Inferior parietal cortex (tissue), 1 donor: ENCODE measurements around the gene FAAP100.

Source experiments
- DNase-seq: peaks from one replicate; pipeline ENCODE4 v3.0.0-alpha.2; 2016; ENCODE audit errors: extremely low spot score

FAAP100 gene

DNA sequence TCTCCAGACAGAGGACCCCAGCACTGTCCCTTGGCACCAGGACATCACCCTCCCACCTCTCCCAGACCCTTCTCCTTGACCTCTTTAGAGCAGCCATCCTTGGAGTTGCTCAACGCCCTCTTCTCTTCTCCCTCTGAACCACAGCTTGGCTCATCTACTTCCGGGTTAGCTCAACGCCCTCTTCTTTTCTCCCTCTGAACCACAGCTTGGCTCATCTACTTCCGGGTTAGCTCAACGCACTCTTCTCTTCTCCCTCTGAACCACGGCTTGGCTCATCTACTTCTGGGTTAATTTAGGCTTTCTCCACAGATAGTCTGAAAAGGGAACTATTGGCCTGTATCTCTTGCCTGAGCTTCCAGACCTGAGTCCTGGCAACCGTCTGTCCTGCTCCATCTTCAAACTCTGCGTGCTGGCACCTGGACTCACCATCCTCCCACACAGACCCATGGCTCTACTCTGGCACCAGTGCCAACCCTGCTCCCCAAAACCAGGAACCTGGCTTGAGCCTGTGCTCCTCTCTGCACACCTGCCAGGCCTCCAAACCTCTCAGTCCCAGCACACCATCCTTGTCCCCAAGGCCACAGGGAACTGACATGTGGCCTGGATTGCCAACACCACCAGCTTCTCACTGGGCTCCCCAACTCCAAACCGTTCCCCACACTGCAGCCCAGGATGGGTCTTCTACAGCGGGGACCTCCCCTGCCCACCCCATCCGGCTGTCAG lies 25.3 kb upstream of the FAAP100 start:
- no peak for DNase-seq

DNA sequence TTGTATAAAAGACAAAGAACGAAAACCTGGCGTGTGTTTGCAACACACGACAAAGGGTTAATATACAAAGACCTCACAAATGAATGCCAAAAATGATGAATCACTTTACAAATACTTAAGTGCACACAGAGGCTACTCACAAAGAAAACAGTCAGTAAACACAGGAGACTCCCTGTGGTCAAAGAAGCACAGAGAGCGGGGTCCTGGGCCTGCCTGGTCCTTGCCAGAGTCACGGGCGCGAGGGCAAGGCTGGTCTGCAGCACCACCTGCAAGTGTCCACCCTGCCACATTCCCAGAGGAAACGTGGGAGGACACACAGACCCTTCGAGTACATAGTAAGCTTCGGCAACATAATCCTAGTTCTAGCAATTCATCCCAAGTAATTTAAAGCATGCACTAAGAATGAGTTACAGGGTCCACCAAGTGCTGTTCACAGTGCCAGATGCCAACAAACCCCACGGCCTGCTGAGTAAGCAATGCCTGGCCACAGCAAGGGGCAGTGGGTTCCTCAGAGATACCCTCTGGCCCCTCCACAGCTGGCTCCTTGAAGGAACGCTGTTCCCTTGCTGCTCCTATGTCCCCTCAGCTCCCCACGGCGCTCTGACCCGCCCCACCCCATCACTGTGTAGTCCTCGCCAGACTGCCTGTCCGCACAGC lies 24.6 kb upstream of the FAAP100 start:
- DNase-seq = no peak

DNA sequence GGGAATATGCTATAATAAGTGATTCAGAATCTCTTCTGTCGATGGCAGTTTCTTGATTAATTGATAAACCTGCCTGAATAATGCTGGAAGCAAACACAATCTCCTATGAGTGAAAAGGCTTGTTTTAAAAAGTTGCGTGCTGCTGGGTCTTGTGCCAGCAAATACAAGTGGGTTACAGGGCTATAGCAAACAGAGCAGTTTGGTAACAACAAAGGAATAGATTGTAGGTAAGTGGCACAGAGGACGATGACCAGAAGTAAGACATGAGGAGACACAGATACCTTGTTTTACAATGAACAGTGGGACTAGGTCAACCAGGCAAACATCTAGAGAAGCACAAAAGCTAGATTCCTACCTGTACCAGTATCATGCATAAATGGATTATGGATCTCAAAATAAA lies 23.7 kb upstream of the FAAP100 start:
- no peak for DNase-seq

GRCh38 chr17:81574643-81574956 lies 22.4 kb upstream of the FAAP100 start:
- DNase-seq = no peak

- DNase-seq = no peak
Observed at GRCh38 chr17:81573794-81574642, 21.9 kb upstream of the FAAP100 start.

- DNase-seq = no peak
Observed at GRCh38 chr17:81572563-81573168, 20.5 kb upstream of the FAAP100 start.

- DNase-seq = no peak
Observed at GRCh38 chr17:81570964-81571363, 18.8 kb upstream of the FAAP100 start.

GRCh38 chr17:81569986-81570514 lies 17.9 kb upstream of the FAAP100 start:
- DNase-seq = no peak

- no peak for DNase-seq
Observed at GRCh38 chr17:81568416-81568815, 16.3 kb upstream of the FAAP100 start.

DNA sequence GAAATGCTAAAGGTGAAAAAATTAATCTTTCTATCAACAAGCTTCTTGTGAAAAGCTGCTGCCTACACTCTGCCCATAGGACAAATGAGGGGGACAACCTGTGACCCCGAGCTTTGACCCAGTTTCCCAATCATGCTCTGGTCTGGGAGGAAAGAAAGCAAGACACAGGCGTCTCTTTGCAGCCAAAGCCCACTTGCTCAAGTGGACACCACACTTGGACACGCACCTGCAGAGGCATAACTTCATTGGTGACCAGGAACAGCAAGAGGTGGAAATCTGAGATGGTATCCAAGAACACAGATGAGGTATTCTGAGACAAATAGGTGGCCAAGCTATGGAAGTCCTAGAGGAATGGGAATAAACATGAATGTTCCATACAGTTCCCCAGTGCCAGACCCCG lies 15.0 kb upstream of the FAAP100 start:
- no peak for DNase-seq

GRCh38 chr17:81566461-81567126 lies 14.4 kb upstream of the FAAP100 start:
- no peak for DNase-seq

DNA sequence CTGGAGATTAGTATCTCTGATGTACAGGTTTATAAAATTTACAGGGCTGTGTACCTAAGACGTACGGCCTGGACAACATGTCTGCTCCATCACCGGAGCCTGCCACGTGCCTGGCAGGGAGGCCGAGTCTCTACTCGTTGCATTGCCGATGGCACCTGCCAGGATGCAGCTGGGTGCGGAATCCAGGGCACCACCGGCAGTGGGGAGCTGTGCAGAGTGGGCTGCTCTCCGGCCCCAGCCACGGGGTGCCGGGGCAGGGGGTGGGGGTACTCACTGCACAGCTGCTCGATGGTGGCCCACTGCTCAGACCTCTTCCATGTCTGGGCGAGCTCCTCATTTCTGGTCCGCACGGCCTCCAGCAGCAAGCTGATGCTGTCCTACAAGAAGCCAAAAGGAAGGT lies 13.1 kb upstream of the FAAP100 start:
- no peak for DNase-seq

DNA sequence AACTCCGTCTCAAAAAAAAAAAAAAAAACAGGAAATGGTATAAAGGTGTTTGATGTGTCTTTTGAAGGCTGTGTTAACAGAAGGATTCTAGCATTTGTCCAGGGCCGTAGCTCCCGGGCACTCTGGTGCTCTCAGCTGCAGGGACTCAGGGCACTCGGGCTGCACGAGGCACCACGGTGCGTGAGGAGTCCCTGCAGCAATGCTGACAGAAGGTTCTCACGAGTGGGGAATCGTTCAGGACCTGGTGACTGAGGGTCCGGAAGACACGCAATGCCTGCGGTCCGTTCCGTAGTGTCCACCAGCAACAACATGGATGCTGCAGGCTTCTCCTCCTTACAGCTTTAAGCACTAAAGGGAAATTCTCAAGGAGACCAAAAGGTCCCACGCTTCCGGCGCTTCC lies 12.6 kb upstream of the FAAP100 start:
- no peak for DNase-seq

DNA sequence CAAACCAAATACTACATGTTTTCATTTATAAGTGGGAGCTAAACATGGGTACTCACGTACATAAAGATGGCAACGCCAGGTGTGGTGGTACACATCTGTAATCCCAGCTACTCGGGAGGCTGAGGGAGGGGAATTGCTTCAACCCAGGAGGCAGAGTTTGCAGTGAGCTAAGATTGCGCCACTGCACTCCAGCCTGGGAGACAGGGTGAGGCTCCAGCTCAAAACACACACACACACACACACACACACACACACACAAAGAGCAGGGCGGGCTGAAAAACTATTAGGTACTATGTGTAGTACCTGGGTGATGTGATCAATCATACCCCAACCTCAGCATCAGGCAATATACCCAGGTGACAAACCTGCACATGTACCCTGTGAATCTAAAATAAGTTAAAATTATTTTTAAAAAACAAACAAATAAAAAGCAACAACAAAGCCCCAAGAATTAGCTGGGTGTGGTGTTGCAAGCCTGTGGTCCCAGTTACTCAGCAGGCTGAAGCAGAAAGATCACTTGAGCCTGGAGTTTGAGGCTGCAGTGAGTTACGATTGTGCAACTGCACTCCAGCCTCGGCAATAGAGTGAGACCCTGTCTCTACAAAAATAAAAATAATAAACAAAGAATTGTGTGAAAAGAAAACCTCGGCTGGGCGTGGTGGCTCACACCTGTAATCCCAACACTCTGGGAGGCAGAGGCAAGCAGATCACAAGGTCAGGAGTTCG lies 11.9 kb upstream of the FAAP100 start:
- DNase-seq = no peak

DNA sequence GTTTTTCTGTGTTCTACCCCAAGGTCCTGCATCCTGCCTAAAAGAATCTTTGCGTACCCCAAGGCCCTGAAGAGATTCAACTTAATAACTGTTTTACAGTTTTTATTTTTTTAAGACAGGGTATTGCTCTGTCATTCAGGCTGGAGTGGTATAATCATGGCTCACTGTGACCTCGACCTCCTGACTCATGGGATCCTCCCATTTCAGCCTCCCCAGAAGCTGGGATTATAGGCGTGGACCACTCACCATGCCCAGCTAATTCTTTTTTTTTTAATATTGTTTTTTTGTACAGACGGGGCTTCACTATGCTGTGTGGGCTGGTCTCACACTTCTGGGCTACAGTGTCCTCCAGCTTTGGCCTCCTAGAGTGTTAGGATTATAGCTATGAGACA lies 9.3 kb upstream of the FAAP100 start:
- no peak for DNase-seq

DNA sequence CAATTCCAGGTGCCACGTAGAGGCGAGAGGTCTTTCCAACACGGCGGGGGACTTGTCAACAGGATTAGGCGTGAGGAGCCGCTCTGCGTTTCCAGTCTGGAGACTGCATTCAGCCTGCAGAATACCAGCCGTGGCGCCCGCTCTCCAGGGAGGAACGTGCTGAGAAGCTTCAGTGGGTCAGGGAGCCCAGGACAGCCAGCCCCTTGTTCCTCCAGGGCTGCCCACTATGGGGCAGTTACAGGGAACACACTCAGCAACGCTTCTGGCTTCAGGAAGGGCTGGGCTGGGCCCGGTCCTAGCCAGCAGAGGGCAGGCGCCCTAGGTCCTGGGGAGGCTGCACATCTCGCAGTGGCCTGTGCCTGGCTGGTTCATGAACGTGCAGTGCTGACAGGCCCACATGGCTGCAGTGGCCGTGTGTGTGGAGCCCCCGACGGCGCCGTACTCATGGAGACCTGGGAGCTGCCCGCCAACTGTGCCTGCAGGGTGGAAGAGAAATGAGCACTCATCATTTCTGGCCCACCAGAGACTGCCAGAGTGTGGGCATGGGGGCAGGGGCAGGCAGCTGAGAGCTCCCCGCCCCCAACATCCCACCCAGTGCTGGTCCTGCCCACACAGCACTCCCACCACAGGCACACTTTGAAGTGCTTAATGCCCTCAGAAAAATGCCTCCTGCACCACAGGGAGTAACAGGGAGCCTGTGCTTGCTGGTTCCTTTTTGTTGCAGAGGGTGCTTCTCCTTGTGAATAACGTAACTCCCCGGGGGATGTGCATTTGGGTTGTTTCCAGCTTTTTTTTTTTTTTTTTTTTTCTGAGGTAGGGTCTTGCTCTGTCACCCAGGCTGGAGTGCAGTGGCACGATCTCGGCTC lies 7.0 kb upstream of the FAAP100 start:
- DNase-seq = no peak

GRCh38 chr17:81558115-81558468 lies 5.9 kb upstream of the FAAP100 start:
- DNase-seq = no peak

DNA sequence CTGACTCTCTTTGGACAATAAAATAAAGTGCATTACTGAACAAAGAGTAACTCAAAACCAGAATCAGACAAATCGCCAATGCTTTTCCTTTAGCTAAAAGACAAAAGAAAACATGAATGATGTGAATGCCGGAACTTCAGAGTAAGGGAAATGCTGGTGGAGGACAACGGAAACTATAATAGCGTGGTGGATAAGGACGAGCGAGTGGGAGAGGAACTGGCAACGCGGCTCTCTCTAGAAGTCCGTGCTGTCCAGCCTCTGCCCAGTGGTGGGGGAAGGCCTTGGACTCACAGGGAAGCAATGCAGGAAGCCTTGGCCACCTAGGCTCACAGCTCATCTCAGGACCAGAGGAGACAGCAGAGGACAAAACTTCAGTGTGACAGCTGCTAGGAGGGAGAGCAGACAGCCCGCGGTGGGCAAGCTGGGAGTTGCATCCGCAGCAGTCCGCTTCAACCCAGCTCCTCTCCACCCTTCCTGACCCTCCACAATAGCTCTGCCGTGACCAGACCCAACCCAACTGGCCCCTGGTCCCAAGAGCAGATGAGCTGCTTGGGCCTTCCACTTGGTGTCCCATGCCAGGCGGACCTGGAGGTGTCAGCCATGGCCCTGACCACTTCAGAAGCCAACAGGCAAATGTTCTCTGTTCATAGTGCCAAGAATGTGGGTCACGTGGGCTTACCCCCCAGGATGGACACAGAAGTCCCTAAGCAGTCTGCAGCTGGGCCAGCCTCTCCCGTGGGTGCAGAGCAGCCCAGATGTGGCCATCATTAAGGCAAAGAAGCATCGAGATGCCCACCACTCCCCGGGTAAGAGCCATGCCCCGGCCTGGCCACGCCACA lies 5.3 kb upstream of the FAAP100 start:
- no peak for DNase-seq

- no peak for DNase-seq
Observed at GRCh38 chr17:81556863-81557262, 4.7 kb upstream of the FAAP100 start.
